Right lobe of liver (tissue), 6 donors: Measurements from ENCODE around the gene B3GALNT2. TPM values are rescaled to one million over a fixed set of nuclear protein-coding genes. Genes with fewer than 3 reads are reported as not detected.
"Not testable (repeated sequence)": the region's sequence is repeated elsewhere in the genome, so short reads cannot be mapped to it uniquely, and the experiment has no call there.

Experiments used
- ATAC-seq, 4 donors: fragments of 200-7000 bp; cut with Tn5 transposase; one replicate each; pipeline ENCODE4 v1.9.1; 2020; ENCODE audit warnings: mild to moderate bottlenecking in 4 of 4, moderate library complexity in 4 of 4
- DNase-seq, 3 donors: peaks; one replicate each; pipeline ENCODE4 v3.0.0-alpha.2; 2020
- H3K27ac ChIP-seq, 3 donors: fragments of 200-600 bp; one replicate each; pipeline ENCODE4 v1.8.0; 2022
- H3K27me3 ChIP-seq, 2 donors: fragments of 200-600 bp; one replicate each; pipeline ENCODE4 v1.8.0; 2022
- H3K36me3 ChIP-seq, 4 donors: fragments of 200-600 bp; sonication (generic) in 1 of 4; one replicate each; pipeline versions ENCODE4 v1.5.1 to v1.8.0; 2017 to 2022; ENCODE audit warnings: control low read depth in 1 of 4
- H3K4me1 ChIP-seq, 4 donors: fragments of 200-600 bp; sonication (generic) in 1 of 4; one replicate each; pipeline versions ENCODE4 v1.5.1 to v1.8.0; 2017 to 2022; ENCODE audit warnings: control low read depth in 1 of 4
- H3K4me3 ChIP-seq, 3 donors: fragments of 200-600 bp; one replicate each; pipeline ENCODE4 v1.8.0; 2022
- H3K9me3 ChIP-seq, 4 donors: fragments of 200-600 bp; sonication (generic) in 1 of 4; one replicate each; pipeline versions ENCODE4 v1.5.1 to v1.8.0; 2017 to 2022; ENCODE audit warnings: control low read depth in 1 of 4
- POLR2A ChIP-seq: fragments of 450-650 bp; IDR thresholded peaks from one replicate; pipeline ENCODE4 v1.6.1; 2017; ENCODE audit warnings: antibody characterized with exemption, mild to moderate bottlenecking
- WGBS: methylation state at CpG from one replicate; pipeline ENCODE4 v1.1.6; 2018; ENCODE audit warnings: low coverage, low lambda C conversion rate; ENCODE audit not compliant: insufficient coverage; ENCODE audit errors: missing lambda C conversion rate; 5-methylcytosine and 5-hydroxymethylcytosine counted together
- intact Hi-C, 2 donors: fragments of 100-400 bp; cut with DNase I; formaldehyde crosslinking; loops; one replicate each; pipeline versions ENCODE4 v1.11.2 to v1.14.1; 2022
- total RNA-seq, 6 experiments: library from RNA; depleted of rRNA in 2 of 6; stranded (reverse); fragments of >200 nt in 2 of 6; fragmentation: NEBNext Ultra II Directional in 3 of 6; extraction: Animal tissue kit (Norgen Biotek cat#: 25700) in 3 of 6; gene quantifications; one replicate each; pipeline versions ENCODE4 v1.1.0 to v1.2.4, GENCODE V29; 2016 to 2023
- TF ChIP-seq, protein P1 (sequence below), 4 donors: fragments of 200-600 bp in 3 of 4; fragments of 450-650 bp in 1 of 4; IDR thresholded peaks; one replicate each; pipeline versions ENCODE4 v1.5.1 to v1.8.0; 2016 to 2022; ENCODE audit warnings: antibody characterized with exemption in 4 of 4, mild to moderate bottlenecking in 2 of 4
- donor health status: DM: no; HTN: yes; CAD: no.
- donor health status: DM: no; HTN: no; CAD: no.
- donor health status: DM: no; HTN: no; CAD: no.
- donor health status: DM: no; HTN: yes; CAD: no.
- donor health status: DM: no; HTN: yes; CAD: no.

Gene B3GALNT2
- total RNA-seq, 6 experiments from 2014 or later: 7.0 to 15.5 (median 9.1) TPM

DNA sequence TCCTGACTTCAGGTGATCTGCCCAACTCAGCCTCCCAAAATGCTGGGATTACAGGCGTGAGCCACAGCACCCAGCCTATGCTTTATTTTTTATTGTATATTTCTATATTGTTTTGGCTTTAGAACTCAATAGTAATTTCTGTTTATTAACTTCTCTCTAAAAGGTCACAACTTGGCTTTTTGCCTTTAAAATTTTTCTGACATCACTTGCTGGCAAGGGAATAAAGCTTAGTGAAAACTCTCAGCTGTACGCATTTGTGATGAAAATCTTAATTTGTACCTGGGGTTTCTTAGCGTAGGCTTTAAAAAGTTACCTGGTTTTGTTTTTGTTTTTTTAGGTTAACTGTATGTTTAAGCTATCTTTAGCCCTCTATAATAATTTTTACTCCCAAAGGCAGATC, 36.2 kb downstream of the B3GALNT2 start:
- Histone ChIP-seq H3K36me3 (no peaks in the 10 kb centered on the region), H3K4me3 (no peak overlapping the region), H3K4me1 (no peaks in the 10 kb centered on the region), H3K27ac (no peak overlapping the region), H3K9me3 (no peaks in the 10 kb centered on the region), H3K27me3 (no peaks in the 10 kb centered on the region)
- TF ChIP-seq, protein P1, sequence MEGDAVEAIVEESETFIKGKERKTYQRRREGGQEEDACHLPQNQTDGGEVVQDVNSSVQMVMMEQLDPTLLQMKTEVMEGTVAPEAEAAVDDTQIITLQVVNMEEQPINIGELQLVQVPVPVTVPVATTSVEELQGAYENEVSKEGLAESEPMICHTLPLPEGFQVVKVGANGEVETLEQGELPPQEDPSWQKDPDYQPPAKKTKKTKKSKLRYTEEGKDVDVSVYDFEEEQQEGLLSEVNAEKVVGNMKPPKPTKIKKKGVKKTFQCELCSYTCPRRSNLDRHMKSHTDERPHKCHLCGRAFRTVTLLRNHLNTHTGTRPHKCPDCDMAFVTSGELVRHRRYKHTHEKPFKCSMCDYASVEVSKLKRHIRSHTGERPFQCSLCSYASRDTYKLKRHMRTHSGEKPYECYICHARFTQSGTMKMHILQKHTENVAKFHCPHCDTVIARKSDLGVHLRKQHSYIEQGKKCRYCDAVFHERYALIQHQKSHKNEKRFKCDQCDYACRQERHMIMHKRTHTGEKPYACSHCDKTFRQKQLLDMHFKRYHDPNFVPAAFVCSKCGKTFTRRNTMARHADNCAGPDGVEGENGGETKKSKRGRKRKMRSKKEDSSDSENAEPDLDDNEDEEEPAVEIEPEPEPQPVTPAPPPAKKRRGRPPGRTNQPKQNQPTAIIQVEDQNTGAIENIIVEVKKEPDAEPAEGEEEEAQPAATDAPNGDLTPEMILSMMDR (IDR thresholded peaks at IDR 0.05): no peak
- no peak for TF ChIP-seq POLR2A
- intact Hi-C loops: no loop called here
- ATAC-seq (no peak), DNase-seq (no peak)
- 91% methylated on average over 3 of the region's 3 CpGs for WGBS

DNA sequence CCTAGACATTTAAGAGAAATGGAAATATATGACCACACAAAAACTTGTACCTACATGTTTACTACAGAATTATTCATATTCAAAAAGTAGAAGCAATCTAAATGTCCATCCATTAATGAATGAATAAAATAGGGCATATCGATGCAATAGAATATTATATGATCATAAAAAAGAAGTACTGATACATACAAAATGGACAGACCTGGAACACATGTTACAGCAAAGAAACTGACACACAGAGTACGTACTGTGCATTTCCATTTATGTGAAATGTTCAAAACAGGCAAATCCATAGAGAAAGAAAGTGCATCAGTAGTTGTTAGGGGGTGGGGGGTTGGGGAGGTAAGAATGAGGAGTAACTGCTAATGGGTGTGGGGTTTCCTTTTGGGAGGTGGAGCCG, 39.2 kb downstream of the B3GALNT2 start:
- H3K9me3 ChIP-seq: no peaks in the 10 kb centered on the region
- no peaks in the 10 kb centered on the region for H3K27me3 ChIP-seq
- no peaks in the 10 kb centered on the region for H3K4me1 ChIP-seq
- no peaks in the 10 kb centered on the region for H3K36me3 ChIP-seq
- DNase-seq: no peak
- TF ChIP-seq, protein P1 (IDR thresholded peaks at IDR 0.05): no peak
- TF ChIP-seq POLR2A: no peak
- no peak overlapping the region for H3K4me3 ChIP-seq
- H3K27ac ChIP-seq: no peak overlapping the region
- WGBS: 97% methylated on average over 3 of the region's 3 CpGs
- ATAC-seq: no peak
- intact Hi-C loops: no loop called here

DNA sequence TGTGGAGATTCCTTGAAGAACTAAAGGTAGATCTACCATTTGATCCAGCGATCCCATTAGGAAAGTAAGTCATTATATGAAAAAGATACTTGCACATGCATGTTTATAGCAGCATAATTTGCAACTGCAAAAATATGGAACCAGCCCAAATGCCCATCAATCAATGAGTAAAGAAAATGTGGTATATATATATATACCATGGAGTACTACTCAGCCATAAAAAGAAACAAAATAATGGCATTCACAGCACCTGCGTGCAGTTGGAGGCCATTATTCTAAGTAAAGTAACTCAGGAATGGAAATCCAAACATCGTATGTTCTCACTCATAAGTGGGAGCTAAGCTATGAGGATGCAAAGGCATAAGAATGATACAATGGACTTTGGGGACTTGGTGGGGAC, 41.4 kb downstream of the B3GALNT2 start:
- H3K9me3 ChIP-seq, DNase-seq, H3K27ac ChIP-seq, H3K4me3 ChIP-seq, intact Hi-C loops, ATAC-seq, H3K27me3 ChIP-seq, H3K36me3 ChIP-seq, H3K4me1 ChIP-seq: not testable (repeated sequence)
- 93% methylated on average over 3 of the region's 3 CpGs for WGBS

DNA sequence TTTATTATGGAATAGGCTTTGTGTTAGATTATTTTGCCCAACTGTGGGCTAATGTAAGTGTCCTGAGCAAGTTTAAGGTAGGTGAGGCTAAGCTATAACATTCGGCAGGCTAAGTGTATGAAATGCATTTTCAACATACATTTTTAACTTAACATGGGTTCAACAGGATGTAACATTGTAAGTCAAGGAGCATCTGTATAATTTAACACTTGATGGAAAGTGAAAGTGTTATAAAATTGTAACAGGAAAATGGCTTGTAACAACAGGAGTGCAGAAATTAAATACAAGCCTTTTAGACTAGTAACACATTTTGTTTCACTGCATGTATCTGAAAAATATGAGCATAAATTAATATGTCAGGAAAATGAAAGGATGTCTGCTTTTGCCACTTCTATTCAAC, 42.3 kb downstream of the B3GALNT2 start:
- no peak overlapping the region for H3K27ac ChIP-seq
- no peaks in the 10 kb centered on the region for H3K4me1 ChIP-seq
- intact Hi-C loops: no loop called here
- H3K36me3 ChIP-seq: no peaks in the 10 kb centered on the region
- H3K9me3 ChIP-seq: no peaks in the 10 kb centered on the region
- H3K27me3 ChIP-seq: no peaks in the 10 kb centered on the region
- TF ChIP-seq POLR2A: no peak
- TF ChIP-seq, protein P1 (IDR thresholded peaks at IDR 0.05): no peak
- DNase-seq (no peak), ATAC-seq (no peak)
- no peak overlapping the region for H3K4me3 ChIP-seq
- WGBS: 82% methylated on average over 1 of the region's 1 CpG

DNA sequence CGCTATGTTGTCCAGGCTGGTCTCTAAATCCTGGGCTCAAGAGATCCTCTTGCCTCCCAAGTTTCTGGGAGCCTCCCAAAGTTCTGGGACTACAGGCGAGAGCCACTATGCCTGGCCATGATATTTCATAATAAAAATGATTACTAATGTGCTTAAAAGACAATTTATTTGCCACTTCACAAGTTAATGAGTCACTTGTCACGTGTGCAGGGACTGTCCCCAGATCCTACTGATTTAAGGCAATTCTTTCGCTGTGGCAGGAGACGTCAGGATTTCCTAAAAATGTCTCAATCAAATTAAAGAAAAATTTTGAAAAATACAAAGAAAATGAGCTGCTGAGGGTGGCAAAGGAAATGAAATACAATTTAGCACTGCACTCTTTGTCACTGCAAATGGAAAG, 43.5 kb downstream of the B3GALNT2 start:
- DNase-seq: no peak
- no peaks in the 10 kb centered on the region for H3K9me3 ChIP-seq
- no peak overlapping the region for H3K27ac ChIP-seq
- no peak overlapping the region for H3K4me3 ChIP-seq
- ATAC-seq: no peak
- TF ChIP-seq, protein P1 (IDR thresholded peaks at IDR 0.05): no peak
- no peak for TF ChIP-seq POLR2A
- no peaks in the 10 kb centered on the region for H3K27me3 ChIP-seq
- H3K36me3 ChIP-seq: no peaks in the 10 kb centered on the region
- intact Hi-C loops: no loop called here
- 86% methylated on average over 5 of the region's 5 CpGs for WGBS
- no peaks in the 10 kb centered on the region for H3K4me1 ChIP-seq

DNA sequence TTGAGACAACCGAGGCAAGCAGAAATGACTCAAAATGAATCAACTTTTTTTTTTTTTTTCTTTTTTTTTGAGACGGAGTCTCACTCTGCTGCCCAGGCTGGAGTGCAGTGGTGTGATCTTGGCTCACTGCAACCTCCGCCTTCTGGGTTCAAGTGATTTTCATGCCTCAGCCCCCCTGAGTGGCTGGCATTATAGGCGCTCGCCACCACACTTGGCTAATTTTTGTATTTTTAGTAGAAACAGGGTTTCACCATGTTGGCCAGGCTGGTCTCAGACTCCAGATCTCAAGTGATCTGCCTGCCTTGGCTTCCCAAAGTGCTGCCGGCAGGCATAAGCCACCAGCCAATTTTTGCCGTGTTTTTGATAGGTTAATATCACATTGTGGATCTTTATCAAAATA, 46.4 kb downstream of the B3GALNT2 start:
- ATAC-seq, H3K27ac ChIP-seq, H3K9me3 ChIP-seq, H3K4me3 ChIP-seq, DNase-seq, H3K4me1 ChIP-seq, H3K36me3 ChIP-seq, H3K27me3 ChIP-seq, intact Hi-C loops: not testable (repeated sequence)
- 93% methylated on average over 6 of the region's 7 CpGs for WGBS
